Sigmoid colon (tissue), 7 donors: ENCODE measurements around the gene HOXA11. TPM values are rescaled to one million over a fixed set of nuclear protein-coding genes. Genes with fewer than 3 reads are reported as not detected.

Source experiments
- DNase-seq: peaks from one replicate; pipeline ENCODE4 v3.0.0-alpha.2; 2019
- H3K27ac ChIP-seq, 4 donors: fragments of 200-600 bp; sonication (generic); one replicate each; pipeline ENCODE4 v1.5.1; 2016 to 2019; ENCODE audit warnings: mild to moderate bottlenecking in 1 of 4
- H3K27me3 ChIP-seq, 3 donors: fragments of 200-600 bp; sonication (generic); one replicate each; pipeline ENCODE4 v1.5.1; 2019; ENCODE audit warnings: mild to moderate bottlenecking in 1 of 3
- H3K36me3 ChIP-seq, 4 donors: fragments of 200-600 bp; sonication (generic); one replicate each; pipeline ENCODE4 v1.5.1; 2016 to 2019
- H3K4me1 ChIP-seq, 4 donors: fragments of 200-600 bp; sonication (generic); one replicate each; pipeline ENCODE4 v1.5.1; 2017 to 2019
- H3K4me3 ChIP-seq, 4 donors: fragments of 200-600 bp; sonication (generic); one replicate each; pipeline ENCODE4 v1.5.1; 2017 to 2019; ENCODE audit warnings: mild to moderate bottlenecking in 2 of 4, moderate library complexity in 1 of 4
- H3K9me3 ChIP-seq, 4 donors: fragments of 200-600 bp in 3 of 4; sonication (generic) in 3 of 4; one replicate each; pipeline versions ENCODE4 v1.5.1 to v1.6.1; 2013 to 2019
- CTCF ChIP-seq, 4 experiments: fragments of 450-650 bp in 3 of 4; fragments of 200-600 bp in 1 of 4; IDR thresholded peaks; one replicate each; pipeline ENCODE4 v1.5.1; 2016 to 2019; ENCODE audit warnings: antibody characterized with exemption in 4 of 4, mild to moderate bottlenecking in 3 of 4, moderate library complexity in 2 of 4
- EP300 ChIP-seq, 4 donors: sonication (generic); formaldehyde crosslinking; IDR thresholded peaks; one replicate each; pipeline ENCODE4 v1.6.1; 2017; ENCODE audit warnings: antibody characterized with exemption in 4 of 4
- POLR2A ChIP-seq, 2 donors: fragments of 450-650 bp; IDR thresholded peaks; one replicate each; pipeline ENCODE4 v1.6.1; 2016; ENCODE audit warnings: antibody characterized with exemption in 2 of 2, mild to moderate bottlenecking in 2 of 2, moderate library complexity in 2 of 2
- POLR2AphosphoS5 ChIP-seq, 4 donors: sonication (generic); formaldehyde crosslinking; IDR thresholded peaks; one replicate each; pipeline ENCODE4 v1.6.1; 2017; ENCODE audit warnings: antibody characterized with exemption in 4 of 4
- WGBS, 2 donors: extraction: QIAGEN DNeasy Blood & Tissue Kit; methylation state at CpG; one replicate each; pipeline ENCODE4 v1.1.7; 2013; 5-methylcytosine and 5-hydroxymethylcytosine counted together
- intact Hi-C: fragments of 100-400 bp; cut with DNase I; formaldehyde crosslinking; loops from one replicate; pipeline ENCODE4 v1.15.1; 2023
- polyA plus RNA-seq, 3 donors: library from polyadenylated mRNA; stranded (reverse); fragments of 200-250 nt; gene quantifications; one replicate each; pipeline ENCODE4 v1.2.3, GENCODE V29; 2013
- total RNA-seq, 4 donors: library from RNA; depleted of rRNA; stranded (reverse); fragments of >200 nt; gene quantifications; one replicate each; pipeline ENCODE4 v1.1.0, GENCODE V29; 2016
- donor health status: healthy with polysubstance abuse.
- donor health status: Bipolar disorder and iron deficiency.
- donor health status: healthy.

The HOXA11 gene
- total and polyA plus RNA-seq, 7 donors: 3.0 to 25.0 (median 18.7) TPM

DNA sequence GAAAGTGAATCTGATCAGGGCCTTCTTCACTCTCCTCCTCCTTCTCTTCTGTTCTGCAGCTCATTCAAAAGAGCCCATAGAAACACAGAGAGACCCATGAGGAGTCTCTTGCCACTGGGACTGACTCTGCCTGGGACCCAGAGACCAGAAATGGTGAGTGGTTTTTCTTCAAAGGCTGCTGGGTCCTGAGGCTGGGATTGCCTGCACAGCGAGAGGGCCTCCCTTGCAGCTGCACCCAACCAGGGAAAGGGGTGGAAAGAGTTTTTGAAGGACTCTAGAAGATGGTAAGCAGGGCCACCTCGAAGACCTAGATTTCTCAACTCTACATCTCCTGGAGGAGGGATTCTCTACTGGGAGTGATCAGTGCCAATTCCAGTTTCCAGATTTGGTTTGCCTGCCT, 30.3 kb upstream of the HOXA11 start:
- TF ChIP-seq POLR2AphosphoS5 (IDR thresholded peaks at IDR 0.05) (no peak), EP300 (IDR thresholded peaks at IDR 0.05) (no peak), POLR2A (IDR thresholded peaks at IDR 0.05) (no peak), CTCF (IDR thresholded peaks at IDR 0.05) (no peak)

GRCh38 chr7:27214239-27214950, 29.4 kb upstream of the HOXA11 start:
- Histone ChIP-seq H3K4me3 (no peak overlapping the region), H3K27ac (no peak overlapping the region), H3K36me3 (no peaks in the 10 kb centered on the region), H3K9me3 (no peaks in the 10 kb centered on the region), H3K4me1 (peaks cover 0 to 10% (median 7%) of the 10 kb centered on the region in 4 donors), H3K27me3 (peaks cover 3 to 65% (median 13%) of the 10 kb centered on the region in 3 donors)
- no peak for DNase-seq
- intact Hi-C loops: no loop called here
- WGBS, 2 donors: 85 to 86% methylated on average over 8 of the region's 8 CpGs
- TF ChIP-seq EP300 (IDR thresholded peaks at IDR 0.05) (no peak), POLR2A (IDR thresholded peaks at IDR 0.05) (no peak), CTCF (IDR thresholded peaks at IDR 0.05) (no peak), POLR2AphosphoS5 (IDR thresholded peaks at IDR 0.05) (no peak)

More for the DNA sequence above, 30.3 kb upstream of the HOXA11 start:
- H3K27me3 ChIP-seq: peaks cover 3 to 65% (median 21%) of the 10 kb centered on the region in 3 donors
- intact Hi-C loops: no loop called here
- no peaks in the 10 kb centered on the region for H3K36me3 ChIP-seq
- peaks cover 0 to 10% (median 7%) of the 10 kb centered on the region in 4 donors for H3K4me1 ChIP-seq
- WGBS, 2 donors: 85 to 93% methylated on average over 2 of the region's 2 CpGs
- no peak overlapping the region for H3K27ac ChIP-seq
- no peak for DNase-seq
- H3K4me3 ChIP-seq: no peak overlapping the region
- no peaks in the 10 kb centered on the region for H3K9me3 ChIP-seq

GRCh38 chr7:27213433-27214238, 28.6 kb upstream of the HOXA11 start:
- DNase-seq: no peak
- no peaks in the 10 kb centered on the region for H3K9me3 ChIP-seq
- intact Hi-C loops: no loop called here
- H3K36me3 ChIP-seq: no peaks in the 10 kb centered on the region
- no peak for TF ChIP-seq EP300 (IDR thresholded peaks at IDR 0.05)
- TF ChIP-seq POLR2AphosphoS5 (IDR thresholded peaks at IDR 0.05): no peak
- TF ChIP-seq CTCF (IDR thresholded peaks at IDR 0.05): no peak
- TF ChIP-seq POLR2A (IDR thresholded peaks at IDR 0.05): no peak
- H3K4me1 ChIP-seq: peaks cover 0 to 10% (median 7%) of the 10 kb centered on the region in 4 donors
- WGBS, 2 donors: 69 to 91% methylated on average over 50 of the region's 50 CpGs
- no peak overlapping the region for H3K4me3 ChIP-seq
- no peak overlapping the region for H3K27ac ChIP-seq
- peaks cover 3 to 63% (median 13%) of the 10 kb centered on the region in 3 donors for H3K27me3 ChIP-seq

GRCh38 chr7:27212497-27213432, 27.7 kb upstream of the HOXA11 start:
- no peaks in the 10 kb centered on the region for H3K36me3 ChIP-seq
- no peak for DNase-seq
- intact Hi-C loops: no loop called here
- H3K9me3 ChIP-seq: no peaks in the 10 kb centered on the region
- peaks cover 3 to 66% (median 13%) of the 10 kb centered on the region in 3 donors for H3K27me3 ChIP-seq
- H3K27ac ChIP-seq: no peak overlapping the region
- TF ChIP-seq POLR2AphosphoS5 (IDR thresholded peaks at IDR 0.05): no peak
- TF ChIP-seq POLR2A (IDR thresholded peaks at IDR 0.05): no peak
- TF ChIP-seq EP300 (IDR thresholded peaks at IDR 0.05): no peak
- no peak for TF ChIP-seq CTCF (IDR thresholded peaks at IDR 0.05)
- no peak overlapping the region for H3K4me3 ChIP-seq
- peaks cover 0 to 10% (median 7%) of the 10 kb centered on the region in 4 donors for H3K4me1 ChIP-seq
- 30 to 68% methylated on average over 52 of the region's 52 CpGs for WGBS, 2 donors
